HG03457 (cell line): ENCODE results near the gene CHMP6.
"Not testable (repeated sequence)": the region's sequence is repeated elsewhere in the genome, so short reads cannot be mapped to it uniquely, and the experiment has no call there.

Experiments used
- ATAC-seq: cut with Tn5 transposase; IDR thresholded peaks from one replicate; pipeline ENCODE4 v1.9.1; 2021; ENCODE audit warnings: moderate number of reproducible peaks; ENCODE audit not compliant: unreplicated experiment

CHMP6 gene

GRCh38 chr17:81029859-81030258, 38.2 kb downstream of the CHMP6 start:
- ATAC-seq: no peak

GRCh38 chr17:81030312-81030711, 38.7 kb downstream of the CHMP6 start:
- not testable (repeated sequence) for ATAC-seq

DNA sequence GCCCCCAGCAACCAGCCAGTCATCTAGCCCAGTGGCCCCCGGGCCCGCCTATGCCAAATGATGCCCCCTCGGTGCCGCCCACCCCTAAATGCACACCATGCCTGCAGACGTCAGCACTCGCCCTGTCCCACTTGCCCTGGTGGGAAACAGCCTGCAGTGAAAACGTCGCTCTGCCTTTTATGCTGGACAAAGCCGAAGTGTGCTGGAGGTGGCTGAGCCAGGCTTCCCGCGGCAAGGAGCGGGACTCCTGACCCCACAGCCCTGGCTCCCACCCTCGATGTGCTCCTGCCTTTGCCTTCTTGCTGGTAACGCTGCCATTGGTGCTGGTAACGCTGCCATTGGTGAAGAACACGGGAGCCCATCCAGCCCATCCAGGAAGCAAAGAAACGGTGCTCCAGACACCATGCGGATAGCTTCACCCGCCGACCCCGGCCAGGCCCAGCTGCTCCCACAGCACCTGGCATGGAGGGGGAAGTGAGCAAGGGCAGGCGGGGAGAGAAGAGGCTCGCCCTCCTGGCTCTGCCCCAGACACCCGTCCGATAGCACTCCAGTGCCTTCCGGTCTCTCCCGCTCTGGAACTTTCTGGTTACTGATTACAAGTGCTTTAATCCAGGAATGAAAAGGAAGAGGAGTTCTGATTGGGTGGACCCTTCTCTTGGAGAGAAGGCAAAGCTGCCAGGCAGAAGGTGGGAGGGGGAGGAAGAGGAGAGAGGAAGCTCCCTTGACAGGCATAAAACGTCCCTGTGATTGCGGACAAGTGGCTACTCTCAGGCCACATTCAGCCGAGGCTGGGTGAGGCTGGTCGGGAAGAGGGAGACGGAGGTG, 39.3 kb downstream of the CHMP6 start:
- no peak for ATAC-seq

DNA sequence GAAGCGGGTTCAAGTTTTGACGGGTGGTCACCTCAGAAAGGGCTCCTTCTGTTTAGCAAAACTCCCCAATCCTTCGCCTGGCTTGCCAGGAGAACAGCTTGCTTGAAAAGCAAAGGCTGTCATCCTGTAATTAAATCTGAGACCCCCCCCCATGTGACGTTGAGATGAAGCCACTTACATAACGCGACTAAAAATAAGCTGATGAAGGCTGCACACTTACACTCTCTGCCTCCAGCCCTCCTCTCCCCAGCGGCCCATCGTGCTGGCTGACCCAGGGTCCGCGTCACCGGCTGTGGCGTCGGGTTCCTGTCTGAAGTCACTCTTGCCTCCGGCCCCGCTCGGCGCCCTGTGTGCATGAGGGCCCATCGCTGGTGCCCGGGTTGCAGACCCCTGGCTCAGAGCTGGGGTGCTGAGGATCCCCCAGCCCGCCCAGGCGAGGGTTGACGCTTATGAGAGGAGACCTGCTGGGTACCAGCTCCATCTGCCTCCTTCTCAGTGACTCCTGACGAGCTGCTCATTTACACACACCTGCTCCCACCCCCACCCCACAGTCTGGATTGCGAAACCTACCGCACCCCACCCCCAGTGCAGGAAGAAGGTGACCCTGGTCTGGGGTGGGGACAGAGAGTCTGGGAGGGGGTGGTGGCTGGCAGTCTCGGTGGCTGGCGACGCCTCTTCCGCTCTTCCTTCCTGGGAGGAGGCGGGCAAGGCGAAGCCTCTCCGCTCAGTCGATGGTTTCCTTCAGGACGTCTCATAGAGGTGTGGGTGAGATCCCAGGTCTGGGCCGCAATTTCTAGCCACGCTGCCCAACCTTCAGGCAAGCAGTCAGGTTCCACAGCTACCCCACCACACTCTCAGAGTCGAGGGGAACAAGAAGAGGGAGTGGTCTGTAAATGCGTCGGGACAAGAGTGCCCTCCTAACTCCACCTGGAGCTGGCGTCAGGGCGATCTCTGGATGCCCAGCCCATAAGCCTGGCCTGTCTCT, 40.2 kb downstream of the CHMP6 start:
- ATAC-seq: no peak

GRCh38 chr17:81032641-81033480, 41.2 kb downstream of the CHMP6 start:
- ATAC-seq: no peak

DNA sequence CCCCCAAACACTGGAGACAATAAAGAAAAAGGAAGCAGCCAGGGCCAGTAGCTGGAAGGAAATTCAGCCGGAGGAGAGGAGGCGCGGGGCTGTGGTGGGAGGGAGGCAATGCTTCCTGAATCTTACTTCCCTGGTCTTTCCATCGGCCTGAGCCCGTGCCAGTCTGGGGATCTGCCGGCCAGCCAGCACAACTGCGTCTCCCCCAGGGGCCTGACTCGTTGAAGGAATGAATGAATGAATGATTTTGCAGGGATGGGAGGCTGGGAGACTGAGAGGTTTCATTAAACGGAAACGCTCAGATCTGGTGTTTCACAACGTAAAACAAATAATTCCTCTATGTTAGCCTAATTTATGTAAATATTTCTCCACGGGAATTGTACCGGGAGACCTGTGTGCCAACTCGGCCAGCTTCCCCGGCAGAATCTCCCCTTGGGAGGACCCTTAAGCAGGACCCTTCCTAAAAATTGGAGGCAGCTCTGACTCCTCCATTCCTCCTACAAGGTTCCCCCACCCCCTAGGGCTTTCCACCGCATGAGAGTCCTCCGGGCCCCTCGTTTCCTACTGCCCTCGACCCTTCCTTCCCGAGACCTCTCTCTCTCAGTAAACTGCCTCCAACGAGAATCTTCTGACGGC, 42.0 kb downstream of the CHMP6 start:
- ATAC-seq: no peak

- no peak for ATAC-seq
These were observed 42.6 kb downstream of the CHMP6 start for GRCh38 chr17:81034168-81034777.

GRCh38 chr17:81034779-81035520, 43.3 kb downstream of the CHMP6 start, which contains the start of gene BAIAP2:
Gene BAIAP2, plus strand, starts transcription at chr17:81035151. Its CDS starts 104 bp downstream, at chr17:81035255.
- ATAC-seq: peak; percentile 50

DNA sequence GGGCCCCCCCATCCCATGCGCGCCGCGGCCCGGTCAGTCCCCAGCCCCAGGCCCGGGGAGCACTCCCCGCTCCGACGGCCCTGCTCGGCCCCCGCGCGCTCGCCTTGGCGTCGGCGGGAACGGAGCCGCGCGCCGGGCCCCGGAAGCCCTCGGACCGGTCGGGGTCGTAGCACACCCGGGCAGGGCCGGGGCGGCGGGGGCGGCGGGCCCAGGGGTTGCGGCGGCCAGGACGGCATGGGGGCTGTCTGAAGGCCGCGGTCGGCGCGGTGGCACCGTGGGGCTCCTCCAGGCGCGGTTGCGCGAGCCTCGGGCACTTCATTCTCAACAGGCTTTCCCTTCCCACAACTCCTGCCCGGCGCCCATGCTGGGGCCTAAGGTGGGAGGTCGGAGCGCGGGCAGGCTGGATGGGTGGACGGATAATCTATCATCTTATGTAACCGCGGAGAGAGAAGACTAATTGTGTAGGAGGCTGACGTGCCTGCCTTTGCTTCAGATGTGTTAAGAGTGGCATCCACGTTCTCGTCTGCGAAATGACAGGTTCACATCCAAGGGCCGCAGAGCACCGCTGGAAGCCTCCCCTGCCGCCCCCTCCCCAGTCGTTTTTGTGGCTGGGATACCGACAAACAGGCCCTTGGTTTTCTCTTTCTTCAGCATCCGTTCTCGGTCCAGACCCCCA, 44.0 kb downstream of the CHMP6 start:
- ATAC-seq: peak; percentile 9

DNA sequence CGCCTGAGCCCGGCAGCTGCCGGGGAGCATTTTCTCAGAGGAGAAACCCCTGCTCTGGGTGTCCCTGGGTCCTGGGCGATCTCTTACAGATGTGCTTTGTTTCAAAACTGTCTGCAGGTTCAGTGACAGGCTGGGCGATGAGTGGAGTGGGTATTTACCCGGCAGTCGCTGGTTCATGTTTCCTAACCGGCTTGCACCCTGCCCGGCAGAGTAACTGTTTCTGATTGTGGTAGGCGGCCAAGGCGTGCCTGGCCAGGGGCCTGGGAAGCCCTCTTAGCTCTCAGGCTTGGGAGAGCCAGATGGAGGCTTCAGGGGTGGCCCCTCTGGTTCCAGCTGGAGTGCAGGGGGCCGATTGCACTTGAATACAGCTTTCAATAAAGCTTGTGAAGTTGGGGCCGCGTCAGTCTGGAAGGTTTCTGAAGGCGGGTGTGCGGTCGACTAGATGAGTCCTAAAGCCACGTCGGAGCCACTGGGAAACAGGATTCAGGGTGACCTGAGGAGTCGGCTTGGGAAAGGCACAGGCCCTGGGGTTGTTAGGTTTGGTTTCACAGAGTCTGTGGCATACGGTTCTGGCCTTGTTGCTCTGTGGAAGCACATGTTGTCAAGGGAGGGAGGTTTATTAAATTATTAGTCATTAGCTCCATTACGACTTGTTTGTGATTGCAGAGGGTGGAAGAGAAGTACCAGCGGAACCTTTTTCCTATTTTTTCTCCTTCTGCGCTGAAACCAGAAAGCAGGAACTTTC, 44.7 kb downstream of the CHMP6 start:
- ATAC-seq: no peak

- ATAC-seq: no peak
These were observed 45.6 kb downstream of the CHMP6 start for GRCh38 chr17:81037026-81037797.

DNA sequence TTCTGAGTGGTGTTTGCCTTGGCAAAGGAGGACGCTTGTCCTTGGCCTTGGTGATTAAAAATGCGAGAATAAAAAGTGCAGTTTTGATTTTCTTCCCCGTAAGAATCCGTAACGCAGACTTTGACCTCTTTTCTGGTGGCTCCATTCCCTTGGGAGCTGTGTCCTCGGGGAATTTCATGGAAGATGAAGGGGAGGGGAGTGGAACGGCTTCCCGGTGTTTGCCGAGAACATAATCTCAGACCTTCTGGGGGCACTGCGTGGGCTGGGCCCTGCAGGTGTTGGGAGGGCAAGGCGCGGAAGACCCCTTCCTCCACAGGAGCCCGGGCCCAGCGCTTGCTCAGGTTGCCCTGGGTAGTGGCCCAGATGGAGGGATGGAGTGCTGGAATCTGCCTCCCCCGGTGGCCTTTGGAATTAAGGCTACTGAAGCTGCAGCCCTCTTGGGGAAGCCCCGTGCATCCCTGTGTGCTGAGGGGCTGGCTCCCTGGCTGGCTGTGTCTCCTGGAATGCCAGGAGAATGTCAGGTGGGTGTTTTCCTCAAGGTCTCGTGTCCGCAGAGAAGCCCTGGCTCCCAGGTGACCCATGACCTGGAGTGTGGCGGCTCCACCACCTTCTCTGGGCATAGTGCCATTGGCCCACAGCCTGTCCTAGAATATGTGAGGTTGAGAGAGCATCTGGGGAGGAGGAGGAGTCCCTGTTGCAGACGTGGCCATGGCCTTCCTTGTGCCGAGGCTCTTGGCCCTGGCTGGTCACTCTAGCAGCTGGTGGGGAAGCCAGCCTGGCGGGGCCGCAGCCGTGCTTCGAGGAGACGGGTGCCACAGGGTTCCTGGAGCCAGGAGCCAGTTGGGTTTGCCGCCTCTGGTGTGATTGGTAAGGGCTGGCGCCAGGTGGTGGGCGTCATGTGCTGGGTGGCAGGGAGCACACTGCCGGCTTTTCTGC, 46.4 kb downstream of the CHMP6 start:
- ATAC-seq: no peak

GRCh38 chr17:81039096-81039495, 47.5 kb downstream of the CHMP6 start:
- ATAC-seq: no peak

GRCh38 chr17:81039854-81040758, 48.5 kb downstream of the CHMP6 start:
- ATAC-seq: no peak

DNA sequence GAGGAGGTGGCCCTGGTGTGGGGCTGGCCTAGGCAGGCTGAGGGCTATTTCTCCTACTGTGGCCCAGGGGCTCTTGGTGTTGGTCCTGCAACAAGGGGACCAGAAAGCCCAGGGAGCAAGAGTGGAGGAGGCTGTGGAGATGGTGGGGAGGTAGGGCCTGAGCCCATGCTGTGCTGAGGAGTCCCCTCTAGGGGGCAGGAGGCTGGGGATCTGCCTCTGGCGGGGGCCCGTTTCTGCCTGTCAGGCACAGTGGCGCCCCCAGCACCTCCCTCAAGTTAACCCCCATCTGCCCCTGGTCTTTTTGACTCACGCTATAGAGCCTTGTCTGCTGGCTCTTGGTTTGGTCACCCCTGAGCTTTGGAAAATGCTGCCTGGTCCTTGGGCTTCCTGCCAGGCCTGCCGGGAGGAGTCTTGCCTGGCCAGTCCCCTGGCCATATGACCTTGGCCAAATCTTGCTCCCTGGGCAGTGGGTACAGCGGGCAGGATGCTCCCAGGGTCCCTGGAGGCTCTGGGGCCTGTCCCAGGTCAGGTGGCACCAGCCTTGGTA, 49.2 kb downstream of the CHMP6 start:
- ATAC-seq: no peak
